Pulmonary artery endothelial cell (primary cell): Measurements from ENCODE around the gene DNAJC11. TPM values are rescaled to one million over a fixed set of nuclear protein-coding genes. Genes with fewer than 3 reads are reported as not detected.
"Not testable (repeated sequence)": the region's sequence is repeated elsewhere in the genome, so short reads cannot be mapped to it uniquely, and the experiment has no call there.

Experiments
- DNase-seq: peaks from one replicate; pipeline ENCODE4 v3.0.0-alpha.2; 2011; ENCODE audit warnings: low read depth, low spot score
- total RNA-seq: library from RNA; depleted of rRNA; stranded (reverse); fragments of >200 nt; gene quantifications from 2 replicates; pipeline ENCODE4 v1.2.3, GENCODE V29; 2014

Gene DNAJC11
- total RNA-seq, 1 donor from 2014 or later, result 46.3 TPM

DNA sequence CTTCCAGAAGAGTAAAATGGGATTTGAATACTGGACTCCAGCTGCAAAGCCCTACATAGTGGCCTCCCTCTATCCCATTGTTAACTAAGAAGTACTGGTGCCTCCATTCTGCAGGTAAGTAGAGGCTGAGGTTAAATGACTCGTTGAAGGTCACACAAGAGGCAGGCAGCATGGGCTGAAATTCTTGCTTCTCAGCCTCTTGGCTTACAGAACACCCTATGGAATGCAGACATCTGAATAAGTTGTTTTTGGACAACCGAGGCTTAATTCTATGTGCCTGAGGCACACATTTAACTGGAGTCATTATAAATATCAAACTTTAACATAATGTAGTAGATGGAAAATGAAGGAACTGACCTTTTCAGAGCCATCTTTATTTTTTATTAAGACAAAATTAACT, 5.7 kb downstream of the DNAJC11 start:
- no peak for DNase-seq

DNA sequence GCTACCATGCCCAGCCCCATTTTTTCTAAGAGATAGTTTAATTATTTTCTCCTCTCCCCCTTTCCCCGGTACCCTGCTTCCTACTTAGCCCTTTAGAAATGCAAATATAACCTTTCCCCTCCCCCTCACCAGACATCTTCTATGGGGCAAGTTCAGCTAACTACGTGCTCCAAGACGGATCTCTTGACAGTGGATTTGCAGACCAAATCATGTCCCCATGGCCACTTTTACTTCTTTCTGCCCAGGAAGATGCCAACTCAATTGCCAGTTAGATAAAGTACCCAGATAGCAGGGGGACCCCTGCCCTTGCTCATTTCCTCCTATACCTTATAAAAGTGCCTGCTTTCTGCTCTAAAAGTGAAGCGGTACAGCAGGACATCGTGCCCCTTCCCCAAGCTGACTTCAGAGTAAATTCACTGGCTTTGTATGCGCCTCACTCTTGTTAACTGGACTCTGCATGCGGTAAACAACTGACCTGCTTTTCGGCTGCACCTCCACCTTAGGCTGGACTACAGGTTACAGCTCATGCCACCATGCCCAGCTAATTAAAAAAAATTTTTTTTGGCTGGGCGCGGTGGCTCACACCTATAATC, 7.4 kb downstream of the DNAJC11 start:
- no peak for DNase-seq

- no peak for DNase-seq
Measured at GRCh38 chr1:6692956-6693355, 8.7 kb downstream of the DNAJC11 start.

- DNase-seq, result no peak
Measured at GRCh38 chr1:6691507-6691906, 10.1 kb downstream of the DNAJC11 start.

DNA sequence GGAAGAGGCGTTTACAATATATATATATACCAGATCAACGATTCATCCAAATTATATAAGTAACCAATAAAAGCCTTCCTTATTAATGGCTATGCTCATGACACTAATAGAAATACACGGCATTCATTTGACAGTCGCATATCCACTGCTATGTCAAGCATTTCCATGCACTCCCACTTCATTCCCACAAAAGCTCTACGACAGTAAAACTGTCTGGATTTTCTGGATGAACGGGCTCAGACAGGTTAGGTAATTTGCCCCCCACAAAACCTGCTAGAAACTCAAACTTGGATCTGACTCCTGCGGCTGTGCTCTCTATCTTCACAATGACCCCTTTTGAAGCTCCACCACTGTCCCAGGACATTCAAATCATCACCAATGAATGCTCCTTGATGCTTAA, 11.4 kb downstream of the DNAJC11 start:
- no peak for DNase-seq

DNA sequence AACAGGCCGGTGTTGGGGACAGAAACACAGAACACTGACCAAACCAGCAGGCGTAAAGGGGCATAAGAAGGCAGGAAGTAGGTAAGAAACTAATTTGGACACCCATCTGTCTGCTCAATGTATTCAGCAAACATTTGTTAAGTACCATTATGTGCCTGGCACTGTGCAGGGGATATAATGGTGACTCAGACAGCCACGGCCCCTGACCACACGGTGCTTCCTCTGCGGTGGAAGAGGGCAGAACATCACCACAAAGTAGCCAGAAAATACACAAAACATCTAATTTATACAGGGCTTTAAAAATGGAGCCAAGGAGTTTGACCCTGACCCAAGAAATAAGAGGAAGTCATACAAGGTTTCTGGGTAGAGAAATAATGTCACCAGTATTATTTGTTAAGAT, 12.9 kb downstream of the DNAJC11 start:
- no peak for DNase-seq

DNA sequence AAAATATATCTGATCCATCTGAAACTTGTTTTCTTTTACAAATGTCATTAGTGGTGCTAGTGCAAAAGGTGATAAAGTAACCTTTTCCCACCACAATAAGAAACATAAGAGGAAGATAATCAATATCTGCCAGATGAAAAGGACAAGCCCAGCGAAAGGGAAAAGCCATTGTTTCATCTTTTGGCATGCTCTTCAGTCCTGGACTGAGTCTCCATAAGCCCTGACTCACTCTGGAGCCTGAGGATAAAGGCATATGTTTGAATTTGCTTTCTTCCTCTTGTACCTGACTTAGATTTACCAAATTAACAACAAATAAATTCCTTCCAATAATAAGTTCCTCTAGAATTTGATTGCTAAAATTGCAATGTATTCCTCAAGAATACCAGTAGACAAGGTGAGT, 13.6 kb downstream of the DNAJC11 start:
- peak; percentile 7 for DNase-seq

GRCh38 chr1:6686294-6686693, 15.3 kb downstream of the DNAJC11 start:
- no peak for DNase-seq

GRCh38 chr1:6685381-6685780, 16.2 kb downstream of the DNAJC11 start:
- no peak for DNase-seq

GRCh38 chr1:6683434-6683833, 18.2 kb downstream of the DNAJC11 start:
- no peak for DNase-seq

- no peak for DNase-seq
Measured at GRCh38 chr1:6675941-6676340, 25.7 kb downstream of the DNAJC11 start.

DNA sequence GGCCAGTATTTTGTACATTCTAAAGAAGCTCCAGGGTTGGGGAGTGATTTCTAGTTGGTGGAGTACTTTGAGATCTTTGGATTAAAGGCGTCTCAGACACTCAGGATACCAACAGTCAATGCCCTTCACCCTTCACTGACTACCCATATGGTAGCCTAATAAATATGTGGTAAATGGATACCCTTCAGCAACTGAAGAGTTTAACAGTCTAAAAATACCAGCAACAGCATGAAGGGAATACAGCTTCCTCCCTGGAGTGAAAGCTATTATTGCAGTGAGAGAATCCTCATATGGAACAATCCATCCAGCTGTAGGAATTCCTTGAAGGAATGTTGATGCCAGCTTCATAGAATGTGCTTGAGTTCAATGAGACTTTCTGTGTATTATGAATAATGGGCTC, 26.8 kb downstream of the DNAJC11 start:
- DNase-seq, result no peak

- no peak for DNase-seq
Measured at GRCh38 chr1:6673816-6674398, 27.7 kb downstream of the DNAJC11 start.

DNA sequence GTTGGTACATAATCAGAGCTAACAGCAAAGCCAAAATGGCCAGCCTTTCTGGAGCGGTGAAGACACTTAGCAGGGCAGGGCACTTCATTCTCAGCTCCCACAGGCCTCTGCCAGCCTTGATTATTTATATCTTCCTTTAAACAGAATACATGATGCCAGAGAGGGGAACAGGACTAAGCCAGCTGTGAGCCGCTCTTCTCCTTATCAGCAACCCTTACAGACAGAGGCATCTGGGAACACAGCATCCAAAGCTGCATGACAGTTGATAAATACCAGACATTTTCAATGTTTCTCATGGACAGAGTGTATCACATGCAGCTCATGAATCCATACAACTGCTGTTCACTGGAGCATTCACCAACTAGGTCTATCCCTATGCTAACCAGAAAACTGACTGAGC, 29.1 kb downstream of the DNAJC11 start:
- no peak for DNase-seq

DNA sequence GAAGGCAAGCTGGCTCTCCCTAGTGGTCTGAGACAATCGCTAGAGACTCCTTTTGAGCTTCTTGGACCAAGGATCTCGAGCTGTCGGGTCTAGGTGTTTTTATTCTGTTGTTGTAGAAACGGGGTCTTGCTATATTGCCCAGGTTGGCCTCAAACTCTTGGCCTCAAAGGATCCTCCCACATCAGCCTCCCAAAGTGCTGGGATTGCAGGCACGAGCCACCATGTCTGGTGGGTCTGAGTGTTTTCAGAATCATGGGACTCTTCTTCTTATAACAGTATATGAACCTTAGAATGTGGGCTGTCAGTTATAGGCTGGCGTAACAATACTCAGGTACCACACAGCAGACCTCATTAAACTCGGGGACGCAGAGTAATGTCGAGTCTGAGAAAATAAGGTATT, 33.1 kb downstream of the DNAJC11 start:
- DNase-seq, result no peak

GRCh38 chr1:6667139-6667538, 34.5 kb downstream of the DNAJC11 start:
- DNase-seq, result no peak

DNA sequence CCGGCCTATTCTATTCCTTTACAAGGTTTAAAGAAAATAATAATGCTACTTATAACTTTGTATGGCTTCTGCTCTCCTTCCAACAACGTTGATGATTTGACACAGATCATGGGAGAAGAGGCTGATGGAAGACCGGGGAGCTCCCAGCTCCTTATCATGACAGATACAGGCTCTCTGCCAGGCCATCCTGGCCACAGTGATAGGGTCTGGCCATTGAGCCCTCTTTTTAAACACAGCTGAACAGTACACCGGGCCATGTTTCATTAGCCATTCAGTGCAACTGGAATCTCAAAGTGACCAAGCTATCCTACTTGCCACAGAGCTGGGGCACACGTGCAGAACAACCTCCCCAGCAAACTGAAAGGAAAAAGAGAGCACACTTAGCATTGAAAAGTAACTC, 34.9 kb downstream of the DNAJC11 start:
- no peak for DNase-seq

- DNase-seq, result not testable (repeated sequence)
Measured at GRCh38 chr1:6662468-6662867, 39.1 kb downstream of the DNAJC11 start.

DNA sequence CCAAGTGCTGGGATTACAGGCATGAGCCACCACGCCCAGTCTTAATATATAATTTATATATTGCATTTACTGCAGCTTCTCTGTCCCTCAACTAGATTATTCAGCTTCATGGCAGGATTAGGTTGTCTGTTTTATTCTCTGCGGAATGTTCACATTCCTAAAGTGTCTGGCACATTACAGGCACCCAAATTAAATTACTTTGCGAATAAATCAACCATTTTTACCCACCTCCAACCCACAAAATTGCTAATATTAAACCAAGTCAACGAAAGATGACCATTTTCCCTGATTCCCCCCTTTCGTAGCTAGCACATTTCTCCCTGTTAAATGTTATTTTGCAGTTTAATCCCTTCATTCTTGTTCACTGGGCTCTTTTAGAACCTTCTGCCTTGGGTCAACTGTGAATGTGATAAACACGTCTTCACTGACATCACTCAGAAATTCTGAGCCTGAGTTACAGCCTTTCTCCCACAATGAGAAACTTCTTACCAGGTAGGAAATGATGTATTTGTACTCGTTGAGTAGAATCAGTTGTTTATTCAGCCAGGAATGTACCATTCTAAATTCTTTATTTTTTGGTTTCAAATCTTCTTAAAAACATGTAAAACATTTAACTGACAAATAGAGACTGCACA, 41.1 kb downstream of the DNAJC11 start:
- DNase-seq, result no peak

DNA sequence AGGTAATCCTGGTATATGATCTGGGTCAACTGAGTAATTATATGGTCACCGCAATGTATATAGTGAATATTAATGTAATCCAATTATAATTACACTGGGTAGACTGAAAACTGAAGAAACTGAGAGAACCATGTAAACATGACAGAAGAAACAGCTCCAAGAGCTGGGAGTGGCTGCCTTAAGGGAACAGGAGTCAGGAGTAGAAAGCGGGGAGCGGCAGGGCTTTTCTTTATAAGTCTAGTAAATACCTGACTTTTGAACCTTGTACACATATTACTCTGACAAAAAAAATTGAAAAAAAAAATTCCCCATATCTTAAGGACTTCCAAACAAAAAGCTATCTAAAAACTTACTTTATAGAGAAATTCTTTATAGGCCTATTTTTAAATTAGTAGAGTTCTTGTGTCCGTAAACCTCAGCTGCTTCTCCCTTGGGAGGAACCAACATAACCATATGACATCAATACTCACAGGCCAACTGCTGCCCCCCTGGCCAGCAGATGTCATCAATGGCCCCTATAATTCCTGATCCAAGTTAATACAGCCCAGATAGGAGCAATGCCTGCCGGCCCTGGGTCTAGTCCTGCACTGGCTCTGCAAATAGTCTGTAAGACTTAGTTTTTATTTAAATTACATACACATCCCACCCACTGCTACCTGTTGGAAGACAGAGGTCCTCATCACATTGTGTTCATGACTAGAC, 43.1 kb downstream of the DNAJC11 start:
- no peak for DNase-seq

DNA sequence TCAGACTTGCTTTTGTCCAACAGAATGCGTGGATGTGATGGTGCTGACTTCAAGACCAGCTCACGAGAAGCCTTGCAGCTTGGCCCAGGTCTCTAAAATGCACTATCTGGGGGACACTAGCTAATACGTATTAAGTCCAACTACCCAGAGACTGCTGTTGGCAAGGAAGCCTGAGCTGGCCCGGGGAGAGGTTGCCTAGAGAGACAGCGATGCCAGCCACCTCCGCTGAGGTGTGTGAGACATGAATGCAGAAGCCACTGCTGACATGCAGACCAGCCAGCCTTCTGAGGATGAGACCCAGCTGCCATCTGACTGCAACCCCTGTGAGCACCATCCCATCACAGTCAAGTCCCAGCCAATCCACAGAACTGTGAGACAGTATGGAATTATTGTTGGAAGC, 44.5 kb downstream of the DNAJC11 start:
- no peak for DNase-seq

- DNase-seq, result no peak
Measured at GRCh38 chr1:6653436-6654290, 48.0 kb downstream of the DNAJC11 start.
